HG03565 (cell line): ENCODE data around the gene OR6S1.
"Not testable (repeated sequence)": the region's sequence is repeated elsewhere in the genome, so short reads cannot be mapped to it uniquely, and the experiment has no call there.

Experiments used
- ATAC-seq: cut with Tn5 transposase; IDR thresholded peaks from one replicate; pipeline ENCODE4 v1.9.1; 2021; ENCODE audit warnings: mild to moderate bottlenecking, moderate library complexity; ENCODE audit not compliant: unreplicated experiment

OR6S1 gene

GRCh38 chr14:20671597-20672283 lies 30.2 kb upstream of the OR6S1 start:
- peak; percentile 28 for ATAC-seq

- ATAC-seq = no peak
Observed at GRCh38 chr14:20668969-20669368, 27.5 kb upstream of the OR6S1 start.

GRCh38 chr14:20667957-20668356 lies 26.5 kb upstream of the OR6S1 start:
- ATAC-seq = peak; percentile 81

- not testable (repeated sequence) for ATAC-seq
Observed at GRCh38 chr14:20666400-20666961, 25.0 kb upstream of the OR6S1 start.

- ATAC-seq = peak; percentile 42
Observed at GRCh38 chr14:20662968-20663732, 21.7 kb upstream of the OR6S1 start.

GRCh38 chr14:20661197-20661596 lies 19.7 kb upstream of the OR6S1 start:
- no peak for ATAC-seq

- ATAC-seq = no peak
Observed at GRCh38 chr14:20659813-20660395, 18.4 kb upstream of the OR6S1 start.

GRCh38 chr14:20659336-20659735 lies 17.8 kb upstream of the OR6S1 start:
- ATAC-seq = no peak

GRCh38 chr14:20658246-20658645 lies 16.8 kb upstream of the OR6S1 start:
- no peak for ATAC-seq

GRCh38 chr14:20657216-20658211 lies 16.0 kb upstream of the OR6S1 start:
- ATAC-seq = no peak

- no peak for ATAC-seq
Observed at GRCh38 chr14:20656274-20656673, 14.8 kb upstream of the OR6S1 start.

- no peak for ATAC-seq
Observed at GRCh38 chr14:20655851-20656250, 14.4 kb upstream of the OR6S1 start.

GRCh38 chr14:20652996-20653975 lies 11.8 kb upstream of the OR6S1 start:
- ATAC-seq = peak; percentile 42

- no peak for ATAC-seq
Observed at GRCh38 chr14:20645481-20645880, 4.0 kb upstream of the OR6S1 start.

GRCh38 chr14:20644520-20644919 lies 3.0 kb upstream of the OR6S1 start:
- no peak for ATAC-seq

GRCh38 chr14:20642755-20643154 lies 1.3 kb upstream of the OR6S1 start:
- ATAC-seq = not testable (repeated sequence)

- ATAC-seq = no peak
Observed at GRCh38 chr14:20642182-20642581, 691 bp upstream of the OR6S1 start.

GRCh38 chr14:20632831-20633691 lies 8.4 kb downstream of the OR6S1 start:
- peak; percentile 75 for ATAC-seq
